Transverse colon (tissue), 4 donors: ENCODE results near the gene SYNJ2. TPM values are rescaled to one million over a fixed set of nuclear protein-coding genes. Genes with fewer than 3 reads are reported as not detected.

Experiments used
- DNase-seq: peaks from one replicate; pipeline ENCODE4 v3.0.0-alpha.2; 2019
- H3K27ac ChIP-seq, 4 donors: fragments of 200-600 bp; sonication (generic); 2 replicates each; pipeline ENCODE4 v1.5.1; 2016 to 2018; ENCODE audit warnings: inconsistent platforms in 4 of 4
- H3K27me3 ChIP-seq: fragments of 200-600 bp; sonication (generic); 2 replicates; pipeline ENCODE4 v1.5.1; 2017; ENCODE audit warnings: inconsistent platforms
- H3K36me3 ChIP-seq, 4 donors: fragments of 200-600 bp; sonication (generic); 2 replicates each; pipeline ENCODE4 v1.5.1; 2017 to 2019; ENCODE audit warnings: inconsistent platforms in 4 of 4
- H3K4me1 ChIP-seq, 4 donors: fragments of 200-600 bp; sonication (generic); 2 replicates each; pipeline ENCODE4 v1.5.1; 2017 to 2020; ENCODE audit warnings: inconsistent platforms in 4 of 4
- H3K4me3 ChIP-seq, 4 donors: fragments of 200-600 bp; sonication (generic); 1 replicate in 1 of 4; 2 replicates in 3 of 4; pipeline versions ENCODE4 v1.5.1 to v1.6.1; 2017 to 2019; ENCODE audit warnings: inconsistent platforms in 4 of 4
- H3K9me3 ChIP-seq, 2 donors: fragments of 200-600 bp; sonication (generic); 2 replicates each; pipeline ENCODE4 v1.5.1; 2017 to 2019; ENCODE audit warnings: inconsistent platforms in 2 of 2
- CTCF ChIP-seq, 5 experiments: fragments of 200-600 bp in 3 of 5; fragments of 450-650 bp in 2 of 5; sonication (generic) in 3 of 5; IDR thresholded peaks; 1 replicate in 2 of 5; 2 replicates in 3 of 5; pipeline ENCODE4 v1.5.1; 2016 to 2017; ENCODE audit warnings: antibody characterized with exemption in 5 of 5, inconsistent platforms in 3 of 5, mild to moderate bottlenecking in 2 of 5, moderate library complexity in 1 of 5
- EP300 ChIP-seq: sonication (generic); formaldehyde crosslinking; IDR thresholded peaks from one replicate; pipeline ENCODE4 v1.6.1; 2017; ENCODE audit warnings: antibody characterized with exemption, low read depth
- POLR2A ChIP-seq: fragments of 450-650 bp; IDR thresholded peaks from one replicate; pipeline ENCODE4 v1.6.1; 2016; ENCODE audit warnings: antibody characterized with exemption, mild to moderate bottlenecking, moderate library complexity
- POLR2AphosphoS5 ChIP-seq, 3 donors: sonication (generic); formaldehyde crosslinking; IDR thresholded peaks; one replicate each; pipeline ENCODE4 v1.6.1; 2016; ENCODE audit warnings: antibody characterized with exemption in 3 of 3
- WGBS, 2 donors: methylation state at CpG; one replicate each; pipeline ENCODE4 v1.1.5; 2018; ENCODE audit warnings: low coverage in 1 of 2; 5-methylcytosine and 5-hydroxymethylcytosine counted together
- in situ Hi-C, 4 donors: fragments of 200-750 bp; cut with MboI; loops; one replicate each; pipeline versions ENCODE4 v1.15.0 to v1.15.1; 2017; ENCODE audit warnings: low sequenced_read_pairs in 3 of 4, low pct_ligation_motif_present in 1 of 4, low pct_unique_long_range_greater_than_20kb in 1 of 4
- intact Hi-C: fragments of 100-400 bp; cut with DNase I; formaldehyde crosslinking; loops from one replicate; pipeline ENCODE4 v1.15.1; 2023; ENCODE audit warnings: low total_unique reads
- total RNA-seq, 4 donors: library from RNA; depleted of rRNA; stranded (reverse); fragments of >200 nt; gene quantifications; one replicate each; pipeline ENCODE4 v1.1.0, GENCODE V29; 2016

Gene SYNJ2
- total RNA-seq, 4 donors from 2014 or later, result 27.8 to 42.6 (median 31.8) TPM

GRCh38 chr6:158086504-158087223 is 105.0 kb downstream of the SYNJ2 start:
- DNase-seq, result peak; percentile 27
- in situ Hi-C loops (no loop called here), intact Hi-C loops (no loop called here)
- peaks cover 0 to 20% (median 8%) of the 10 kb centered on the region in 4 donors for H3K36me3 ChIP-seq
- no peak overlapping the region for H3K4me3 ChIP-seq
- peak overlapping the region in 2 of 4 donors; percentile 25 to 48 for H3K27ac ChIP-seq
- H3K9me3 ChIP-seq, result no peaks in the 10 kb centered on the region
- no peaks in the 10 kb centered on the region for H3K27me3 ChIP-seq
- TF ChIP-seq POLR2AphosphoS5 (IDR thresholded peaks at IDR 0.05) (no peak), POLR2A (no peak)
- H3K4me1 ChIP-seq, result peaks cover 0 to 4% (median 1%) of the 10 kb centered on the region in 4 donors
- 60 to 85% methylated on average over 2 to 31 of the region's 32 CpGs for WGBS, 2 donors

DNA sequence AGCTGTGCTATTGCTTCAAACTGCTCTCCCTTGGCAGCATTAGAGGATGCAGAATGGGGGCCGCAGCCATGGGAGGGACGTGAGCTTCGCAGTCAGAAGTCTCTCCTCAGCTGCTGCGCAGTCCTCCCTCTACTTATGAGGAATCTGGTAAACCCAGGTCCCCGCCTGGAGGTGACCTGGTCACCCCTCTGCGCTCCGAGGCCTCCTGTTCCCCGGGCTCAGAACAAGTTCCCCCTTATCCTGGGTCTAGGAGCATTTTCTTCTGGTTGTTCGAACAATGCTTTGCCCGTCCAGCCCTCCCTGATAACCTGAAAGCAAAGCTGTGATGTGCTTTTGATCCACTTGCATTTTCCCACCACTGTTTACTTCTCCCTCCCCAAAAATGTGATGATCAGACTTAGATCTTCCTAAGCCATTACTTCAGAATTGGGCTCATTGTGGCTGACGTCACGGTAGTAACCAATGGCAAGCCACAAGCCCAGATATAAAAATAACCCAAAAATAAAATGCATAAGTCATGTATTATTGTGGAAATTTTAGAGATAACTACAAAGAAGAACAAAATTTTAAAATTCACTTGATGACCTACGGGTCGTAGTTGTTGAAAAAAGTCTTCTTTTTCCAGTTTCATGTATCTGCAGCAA is 105.7 kb downstream of the SYNJ2 start:
- intact Hi-C loops (no loop called here), in situ Hi-C loops (no loop called here)
- Histone ChIP-seq H3K27ac (peak overlapping the region in 2 of 4 donors; percentile 25 to 48), H3K27me3 (no peaks in the 10 kb centered on the region), H3K4me1 (peaks cover 0 to 4% (median 1%) of the 10 kb centered on the region in 4 donors), H3K36me3 (peaks cover 0 to 25% (median 8%) of the 10 kb centered on the region in 4 donors), H3K9me3 (no peaks in the 10 kb centered on the region), H3K4me3 (no peak overlapping the region)
- WGBS, 2 donors, result 91% methylated on average over 5 to 14 of the region's 14 CpGs
- no peak for TF ChIP-seq CTCF (IDR thresholded peaks at IDR 0.05)
- TF ChIP-seq EP300, result no peak
- no peak for TF ChIP-seq POLR2A
- TF ChIP-seq POLR2AphosphoS5 (IDR thresholded peaks at IDR 0.05), result no peak
- no peak for DNase-seq

- no peak for DNase-seq
- intact Hi-C loops, result no loop called here
- Histone ChIP-seq H3K36me3 (peaks cover 0 to 27% (median 11%) of the 10 kb centered on the region in 4 donors), H3K4me3 (no peak overlapping the region), H3K27ac (no peak overlapping the region), H3K9me3 (no peaks in the 10 kb centered on the region), H3K27me3 (no peaks in the 10 kb centered on the region), H3K4me1 (no peaks in the 10 kb centered on the region)
- WGBS, 2 donors, result 94 to 98% methylated on average over 5 to 9 of the region's 9 CpGs
- in situ Hi-C loops, result no loop called here
- no peak for TF ChIP-seq EP300
- TF ChIP-seq POLR2AphosphoS5 (IDR thresholded peaks at IDR 0.05), result no peak
- no peak for TF ChIP-seq POLR2A
- TF ChIP-seq CTCF (IDR thresholded peaks at IDR 0.05), result no peak
These were observed 111.1 kb downstream of the SYNJ2 start for GRCh38 chr6:158092806-158093205.

- Histone ChIP-seq H3K4me3 (no peak overlapping the region), H3K27me3 (no peaks in the 10 kb centered on the region), H3K27ac (no peak overlapping the region), H3K36me3 (peaks cover 0 to 27% (median 13%) of the 10 kb centered on the region in 4 donors), H3K4me1 (no peaks in the 10 kb centered on the region), H3K9me3 (no peaks in the 10 kb centered on the region)
- intact Hi-C loops, result no loop called here
- DNase-seq, result no peak
- no peak for TF ChIP-seq POLR2AphosphoS5 (IDR thresholded peaks at IDR 0.05)
- no peak for TF ChIP-seq CTCF (IDR thresholded peaks at IDR 0.05)
- no peak for TF ChIP-seq POLR2A
- no peak for TF ChIP-seq EP300
- in situ Hi-C loops, result no loop called here
- 67 to 92% methylated on average over 1 to 6 of the region's 6 CpGs for WGBS, 2 donors
These were observed 113.4 kb downstream of the SYNJ2 start for GRCh38 chr6:158095031-158095430.
